NCI-H446 treated with DMSO at 0.1 percent for 48 hours (cell line): Measurements from ENCODE around the gene TRIP4.
"Not testable (repeated sequence)": the region's sequence is repeated elsewhere in the genome, so short reads cannot be mapped to it uniquely, and the experiment has no call there.

Source experiments
- DNase-seq: peaks from one replicate; lab custom pipeline; 2025; lab: John Stamatoyannopoulos, UW

Gene TRIP4

GRCh38 chr15:64387562-64388168, at the start of gene TRIP4:
TRIP4 (plus strand) TSS chr15:64387836; CDS start chr15:64387864, 28 bp downstream.
- DNase-seq, result peak; percentile 89

- DNase-seq, result no peak
Measured at GRCh38 chr15:64340355-64340754, 47.3 kb upstream of the TRIP4 start.

GRCh38 chr15:64341961-64342360, 45.7 kb upstream of the TRIP4 start:
- DNase-seq, result no peak

DNA sequence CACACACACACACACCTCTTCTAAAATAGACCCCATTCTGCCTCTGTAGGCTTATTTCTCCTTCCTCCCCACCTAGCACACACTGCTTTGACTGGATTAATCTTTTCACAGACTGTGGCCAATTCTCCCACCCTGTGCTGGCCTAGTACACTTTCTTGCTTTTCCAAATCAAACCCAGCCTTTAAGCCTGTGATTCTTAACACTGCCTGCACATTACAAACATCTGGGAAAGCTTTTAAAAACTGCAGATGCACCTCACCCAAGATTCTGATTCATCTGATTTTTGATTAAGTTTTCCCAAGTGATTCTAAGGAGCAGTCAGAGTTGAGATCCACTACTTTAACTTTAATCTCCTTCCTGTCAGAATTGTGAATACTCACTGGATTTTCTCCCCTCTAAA, 44.4 kb upstream of the TRIP4 start:
- no peak for DNase-seq

DNA sequence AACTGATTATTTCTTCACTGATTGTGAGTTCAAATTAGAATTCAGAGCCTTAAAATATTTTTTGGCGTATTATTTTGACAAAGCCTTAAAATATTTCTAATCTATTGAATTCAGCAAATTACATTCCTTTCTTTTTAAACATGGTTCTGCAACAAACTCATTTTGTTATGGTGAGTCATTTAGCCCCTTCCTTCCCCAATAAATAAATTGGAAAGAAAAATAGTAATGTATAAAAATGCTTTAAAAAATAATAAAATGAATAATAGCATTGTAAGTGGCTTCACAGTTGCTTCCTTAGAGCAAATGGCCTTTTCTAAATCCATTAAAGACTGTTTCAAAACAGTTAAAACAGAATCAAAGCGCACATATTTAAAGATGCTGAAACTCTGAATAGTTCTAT, 43.8 kb upstream of the TRIP4 start:
- DNase-seq, result no peak

DNA sequence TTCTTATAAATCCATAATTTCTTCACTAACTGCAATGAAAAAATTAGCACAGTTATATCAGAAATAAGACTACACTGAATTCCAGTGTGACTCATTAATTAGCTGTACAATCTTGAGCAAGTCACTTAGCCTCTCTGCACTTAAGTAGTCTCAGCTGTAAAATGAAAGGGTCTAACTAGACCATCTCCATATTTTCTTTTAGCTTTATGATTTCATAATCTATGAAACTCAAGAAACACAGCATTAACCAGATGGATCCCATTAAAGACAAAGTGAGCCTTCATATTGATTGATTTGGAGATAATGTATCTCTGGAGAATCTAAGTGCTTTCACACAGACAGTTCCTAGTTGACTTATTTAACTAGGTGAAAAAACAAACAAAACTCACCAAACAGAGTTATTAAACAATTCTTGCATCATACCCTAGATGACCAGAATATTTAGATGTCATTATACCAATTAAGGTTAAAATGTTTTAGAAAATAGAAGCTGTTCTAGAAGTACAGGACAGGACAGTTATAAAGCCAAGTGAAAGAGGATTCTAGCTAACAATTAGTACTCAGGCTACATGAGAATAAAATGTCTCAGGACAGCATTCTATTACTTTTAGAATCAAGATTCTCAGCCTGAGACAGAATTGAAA, 42.9 kb upstream of the TRIP4 start:
- DNase-seq, result no peak

GRCh38 chr15:64346242-64346641, 41.4 kb upstream of the TRIP4 start:
- not testable (repeated sequence) for DNase-seq

GRCh38 chr15:64348455-64348854, 39.2 kb upstream of the TRIP4 start:
- DNase-seq, result no peak

DNA sequence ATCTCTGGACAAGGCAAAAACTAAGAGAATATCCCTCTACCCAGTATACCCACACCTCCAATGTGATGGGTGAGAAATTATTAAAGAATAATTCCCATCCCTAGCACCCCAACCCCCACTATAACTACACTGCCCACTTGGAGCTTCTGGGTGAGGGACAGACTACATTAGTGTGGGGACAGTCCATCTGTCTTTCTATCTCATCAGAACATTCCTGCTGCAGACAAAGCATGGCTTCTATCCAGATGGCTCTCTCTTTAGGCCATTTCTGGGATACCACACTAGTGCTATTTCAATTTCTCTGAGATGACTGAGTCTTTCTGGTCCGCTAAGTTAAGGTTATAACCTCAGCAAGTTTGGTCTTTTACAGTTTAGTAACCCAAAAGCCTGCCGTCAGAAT, 38.3 kb upstream of the TRIP4 start:
- no peak for DNase-seq

- DNase-seq, result no peak
Measured at GRCh38 chr15:64351265-64351664, 36.4 kb upstream of the TRIP4 start.

DNA sequence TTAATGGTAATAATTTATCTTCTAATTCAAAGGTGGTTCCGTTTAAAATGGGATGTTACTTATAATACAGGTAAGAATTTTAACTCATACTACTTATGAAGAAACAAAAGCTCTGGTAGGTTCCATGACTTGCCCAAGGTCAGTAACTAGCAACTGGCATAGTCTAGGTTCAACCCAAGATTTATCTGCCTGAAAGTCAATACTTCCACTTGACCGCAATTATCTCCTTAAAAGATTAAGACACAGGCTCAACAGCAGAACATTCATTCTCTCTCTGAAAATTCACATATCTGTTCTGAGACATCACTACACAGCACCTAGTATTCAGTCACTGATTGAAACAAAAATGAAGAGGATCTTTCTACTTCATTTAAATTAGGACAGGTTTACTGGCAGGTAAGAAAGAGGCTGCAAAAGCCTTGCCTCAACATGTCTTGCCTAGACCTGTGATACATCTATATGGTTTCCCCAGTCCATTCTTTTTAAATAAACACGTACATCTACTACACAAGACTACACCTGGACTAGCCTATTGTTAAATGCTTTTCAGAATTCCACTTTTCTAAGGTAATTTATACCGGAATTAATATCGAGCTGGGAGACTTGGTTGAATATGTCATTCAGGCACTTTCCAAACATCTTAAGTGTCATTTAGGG, 32.8 kb upstream of the TRIP4 start:
- no peak for DNase-seq

DNA sequence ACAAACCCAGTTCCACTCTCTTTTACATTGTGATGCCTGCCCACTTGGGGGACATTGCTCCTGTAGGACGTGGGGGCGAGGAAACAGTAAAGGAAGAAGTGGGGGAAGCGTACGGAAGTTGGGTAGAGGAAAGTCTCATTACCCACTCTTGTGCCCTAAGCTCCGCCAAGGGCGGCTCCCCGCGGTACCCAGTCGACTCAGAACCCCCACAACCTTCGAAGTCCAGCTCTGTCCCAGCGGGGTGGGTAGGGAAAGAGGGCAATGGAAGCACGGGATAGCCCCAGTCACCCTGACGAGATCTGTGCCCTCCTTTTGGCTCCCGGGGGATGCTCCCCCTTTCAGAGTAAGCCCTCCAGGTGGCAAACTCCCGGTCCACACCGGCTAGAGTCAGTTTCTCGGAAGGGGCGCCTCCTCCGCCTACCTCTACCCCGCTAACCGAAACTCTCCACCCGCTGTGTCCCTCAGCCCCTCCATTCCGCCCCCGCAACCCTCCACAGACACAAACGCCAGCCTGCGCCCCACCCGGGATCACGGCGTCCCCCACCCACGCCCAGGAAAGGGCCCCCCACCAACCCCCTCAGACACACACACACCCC, 32.2 kb upstream of the TRIP4 start:
- no peak for DNase-seq

DNA sequence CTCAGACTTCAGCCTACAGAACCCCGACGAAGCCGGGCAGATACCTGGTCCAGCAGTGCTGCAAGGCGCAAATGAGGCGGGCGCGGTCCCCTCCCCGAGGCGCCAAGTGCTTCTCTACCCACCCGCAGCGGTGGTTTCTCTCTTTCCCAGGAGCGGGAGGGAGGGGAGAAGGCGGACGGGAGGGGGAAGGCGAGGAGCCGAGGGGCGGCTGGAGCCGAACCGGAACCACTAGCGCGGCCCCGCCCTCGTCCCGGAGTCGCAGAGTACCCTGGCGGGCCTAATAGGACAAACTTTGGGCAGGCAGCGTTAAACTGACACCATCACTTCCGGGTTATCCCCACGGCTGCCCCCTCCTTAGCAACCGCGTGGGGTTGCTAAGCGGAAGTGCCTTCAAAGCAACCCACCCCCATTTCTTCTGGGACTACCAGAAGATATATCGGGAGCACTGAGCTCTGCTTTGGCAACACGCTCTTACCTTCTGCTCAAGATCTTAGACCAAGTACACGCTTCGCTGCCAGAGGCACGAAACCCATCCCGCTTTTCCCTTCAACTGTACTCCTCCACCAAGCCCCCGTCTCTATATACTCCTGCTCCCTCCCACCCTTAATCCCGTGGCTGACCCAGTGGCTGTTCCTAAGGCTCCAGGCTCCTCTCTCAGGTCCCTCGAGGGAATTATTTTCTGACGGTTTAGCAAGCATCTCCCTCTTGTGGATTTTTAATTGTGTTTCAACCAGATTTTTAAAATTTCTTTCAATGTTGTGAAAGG, 31.5 kb upstream of the TRIP4 start, which contains the start of gene CSNK1G1:
Gene CSNK1G1, minus strand, starts transcription at position 230 of the 766 bp plus-strand sequence. CDS start 55,674 bp downstream, outside the sequence.
- peak; percentile 94 for DNase-seq

- DNase-seq, result no peak
Measured at GRCh38 chr15:64356710-64357040, 31.0 kb upstream of the TRIP4 start.

DNA sequence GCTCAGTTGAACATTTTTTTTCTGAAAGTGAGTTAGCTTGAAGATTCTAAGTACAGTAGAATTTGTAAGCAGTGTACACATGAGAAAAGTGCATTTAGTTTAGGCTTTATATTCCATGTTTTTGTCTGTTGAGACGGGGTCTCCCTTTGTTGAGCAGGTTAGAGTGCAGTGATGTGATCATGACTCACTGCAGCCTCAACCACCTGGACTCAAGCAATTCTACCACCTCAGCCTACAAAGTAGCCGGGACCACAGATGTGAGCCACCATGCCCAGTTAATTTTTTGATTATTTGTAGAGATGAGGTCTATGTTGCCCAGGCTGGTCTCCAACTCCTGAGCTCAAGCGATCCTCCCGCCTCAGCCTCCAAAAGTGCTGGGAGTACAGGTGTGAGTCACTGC, 26.4 kb upstream of the TRIP4 start:
- DNase-seq, result no peak

DNA sequence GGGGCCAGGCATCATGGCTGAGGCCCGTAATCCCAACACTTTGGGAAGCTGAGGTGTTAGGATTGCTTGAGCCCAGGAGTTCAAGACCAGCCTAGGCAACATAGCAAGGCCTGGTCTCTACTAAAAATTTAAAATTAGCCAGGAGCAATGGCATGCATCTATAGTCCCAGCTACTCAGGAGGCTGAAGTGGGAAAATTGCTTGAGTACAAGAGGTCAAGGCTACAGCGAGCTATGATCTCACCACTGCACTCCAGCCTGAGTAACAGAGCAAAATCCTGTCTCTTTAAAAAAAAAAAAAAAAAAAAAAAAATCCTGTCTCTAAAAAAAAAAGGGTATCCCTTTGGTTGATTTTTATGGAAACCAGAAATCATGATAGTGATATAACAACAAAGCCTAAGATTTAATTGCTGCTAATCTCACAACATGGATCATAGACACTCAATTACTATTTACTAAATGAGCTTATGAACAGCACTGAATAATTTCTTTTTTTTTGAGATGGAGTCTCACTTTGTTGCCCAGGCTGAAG, 18.5 kb upstream of the TRIP4 start:
- no peak for DNase-seq

GRCh38 chr15:64371383-64371782, 16.3 kb upstream of the TRIP4 start:
- DNase-seq, result not testable (repeated sequence)

GRCh38 chr15:64373360-64373759, 14.3 kb upstream of the TRIP4 start:
- DNase-seq, result no peak

DNA sequence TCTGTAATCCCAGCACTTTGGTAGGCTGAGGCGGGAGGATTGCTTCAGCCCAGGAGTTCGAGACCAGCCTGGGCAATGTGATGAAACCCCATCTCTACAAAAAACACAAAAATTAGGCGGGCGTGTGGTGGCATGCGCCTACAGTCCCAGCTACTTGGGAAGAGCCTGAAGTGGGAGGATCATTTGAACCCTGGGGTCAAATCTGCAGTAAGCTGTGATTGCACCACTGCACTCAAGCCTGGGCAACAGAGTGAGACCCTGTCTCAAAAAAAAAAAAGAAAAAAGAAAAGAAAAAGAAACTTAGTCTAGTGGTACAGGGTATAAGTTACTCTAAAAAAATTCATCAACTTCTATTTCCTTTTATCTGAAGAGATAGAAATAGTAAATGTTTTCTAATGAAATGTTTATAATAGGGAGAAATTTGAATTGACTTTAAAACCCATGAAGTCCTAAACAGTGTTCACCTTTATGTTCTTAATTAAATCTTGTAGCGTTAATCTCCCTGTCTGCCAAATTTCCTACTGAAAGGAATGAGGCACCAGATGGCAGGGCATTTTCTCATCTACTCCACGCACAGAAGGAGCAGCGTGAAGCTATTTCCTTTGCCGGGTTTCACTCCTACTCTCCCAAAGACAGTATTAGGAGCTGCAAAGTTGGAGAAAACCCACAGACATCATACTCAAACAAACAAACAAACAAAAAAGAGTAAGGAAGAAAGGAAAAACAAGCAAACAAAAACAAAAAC, 8.2 kb upstream of the TRIP4 start:
- peak; percentile 36 for DNase-seq

DNA sequence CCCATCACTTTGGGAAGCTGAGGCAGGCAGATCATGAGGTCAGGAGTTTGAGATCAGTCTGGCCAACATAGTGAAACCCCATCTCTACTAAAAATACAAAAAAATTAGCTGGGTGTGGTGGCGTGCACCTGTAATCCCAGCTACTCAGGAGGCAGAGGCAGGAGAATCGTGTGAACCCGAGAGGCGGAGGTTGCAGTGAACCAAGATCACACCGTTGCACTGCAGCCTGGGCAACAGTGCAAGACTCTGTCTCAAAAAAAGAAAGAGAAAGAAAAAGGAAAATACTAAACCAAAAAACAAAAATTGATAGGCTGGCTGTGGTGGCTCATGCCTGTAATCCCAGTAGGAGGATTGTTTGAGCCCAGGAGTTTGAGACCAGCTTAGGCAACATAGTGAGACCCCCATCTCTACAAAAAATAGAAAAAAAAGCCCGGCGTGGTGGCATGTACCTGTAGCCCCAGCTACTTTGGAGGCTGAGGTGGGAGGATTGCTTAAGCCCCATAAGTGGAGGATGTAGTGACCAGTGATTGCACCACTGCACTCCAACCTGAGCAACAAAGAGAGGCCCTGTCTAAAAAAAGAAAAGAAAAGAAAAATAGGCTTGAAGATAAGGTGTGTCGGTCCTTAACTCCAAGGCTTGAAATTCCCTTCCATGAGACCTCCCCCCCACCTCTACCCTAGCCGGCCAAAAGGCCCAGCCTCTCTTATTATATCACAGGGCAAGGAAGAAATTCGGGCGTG, 7.3 kb upstream of the TRIP4 start:
- not testable (repeated sequence) for DNase-seq
